Endodermal cell (in vitro differentiated cells): ENCODE measurements around the gene COIL. TPM values are rescaled to one million over a fixed set of nuclear protein-coding genes. Genes with fewer than 3 reads are reported as not detected.

Experiments used
- DNase-seq: peaks from one replicate; pipeline ENCODE4 v3.0.0-alpha.2; 2017
- H3K27ac ChIP-seq: 2 replicates; pipeline ENCODE4 v1.5.1; 2013; ENCODE audit warnings: mild to moderate bottlenecking, low read depth, low read length, moderate library complexity
- H3K27me3 ChIP-seq: 2 replicates; pipeline ENCODE4 v1.6.1; 2013; ENCODE audit warnings: mild to moderate bottlenecking, low read length, moderate library complexity; ENCODE audit not compliant: insufficient read depth, control insufficient read depth, poor library complexity, severe bottlenecking
- H3K36me3 ChIP-seq: 2 replicates; pipeline ENCODE4 v1.7.0; 2013; ENCODE audit warnings: mild to moderate bottlenecking, low read length, moderate library complexity; ENCODE audit not compliant: control insufficient read depth, insufficient read depth
- H3K4me1 ChIP-seq: one replicate; pipeline ENCODE4 v1.7.0; 2013; ENCODE audit warnings: low read length; ENCODE audit not compliant: control insufficient read depth, insufficient read depth
- H3K4me3 ChIP-seq: 2 replicates; pipeline ENCODE4 v1.5.1; 2013; ENCODE audit warnings: mild to moderate bottlenecking, low read length, moderate library complexity
- H3K9ac ChIP-seq: 2 replicates; pipeline ENCODE4 v1.6.1; 2013; ENCODE audit warnings: mild to moderate bottlenecking, low read length, moderate library complexity; ENCODE audit not compliant: poor library complexity, severe bottlenecking; ENCODE audit errors: extremely low read depth
- H3K9me3 ChIP-seq: 2 replicates; pipeline ENCODE4 v1.6.1; 2013; ENCODE audit warnings: mild to moderate bottlenecking, low read length, moderate library complexity; ENCODE audit not compliant: control insufficient read depth
- H3K27ac Mint-ChIP-seq: 2 replicates; pipeline ENCODE4 v1.8.0; 2020; ENCODE audit warnings: mixed read lengths
- H3K27me3 Mint-ChIP-seq: 2 replicates; pipeline ENCODE4 v1.8.0; 2021; ENCODE audit warnings: mild to moderate bottlenecking, mixed read lengths; ENCODE audit not compliant: insufficient read depth
- H3K36me3 Mint-ChIP-seq: 2 replicates; pipeline ENCODE4 v1.8.0; 2020; ENCODE audit warnings: low read depth, mixed read lengths
- H3K4me1 Mint-ChIP-seq: 2 replicates; pipeline ENCODE4 v1.8.0; 2020; ENCODE audit warnings: mixed read lengths
- H3K4me3 Mint-ChIP-seq: 2 replicates; pipeline ENCODE4 v1.8.0; 2020; ENCODE audit warnings: mild to moderate bottlenecking, moderate library complexity, mixed read lengths
- H3K9me3 Mint-ChIP-seq: 2 replicates; pipeline ENCODE4 v1.8.0; 2020; ENCODE audit warnings: mild to moderate bottlenecking, mixed read lengths
- CTCF ChIP-seq: fragments of 200-600 bp; sonication (generic); conservative IDR thresholded peaks from 2 replicates; pipeline ENCODE4 v1.5.0; 2021; ENCODE audit warnings: antibody characterized with exemption, mild to moderate bottlenecking
- WGBS, 2 experiments: methylation state at CpG; one replicate each; pipeline versions ENCODE4 v1.1.5 to v1.1.7; 2013; ENCODE audit warnings: missing lambda C conversion rate in 2 of 2, mixed read lengths in 1 of 2; ENCODE audit not compliant: insufficient coverage in 1 of 2, insufficient read length in 1 of 2; 5-methylcytosine and 5-hydroxymethylcytosine counted together
- total RNA-seq, 2 donors: library from RNA; stranded (reverse); fragmentation: NEBNext Ultra II Directional in 1 of 2; extraction: Animal tissue kit (Norgen Biotek cat#: 25700) in 1 of 2; gene quantifications; 2 replicates in 1 of 2; 3 replicates in 1 of 2; pipeline ENCODE4 v1.2.1, GENCODE V29; 2021

Gene COIL
- total RNA-seq, 2 donors from 2014 or later = 18.2 to 19.2 TPM

DNA sequence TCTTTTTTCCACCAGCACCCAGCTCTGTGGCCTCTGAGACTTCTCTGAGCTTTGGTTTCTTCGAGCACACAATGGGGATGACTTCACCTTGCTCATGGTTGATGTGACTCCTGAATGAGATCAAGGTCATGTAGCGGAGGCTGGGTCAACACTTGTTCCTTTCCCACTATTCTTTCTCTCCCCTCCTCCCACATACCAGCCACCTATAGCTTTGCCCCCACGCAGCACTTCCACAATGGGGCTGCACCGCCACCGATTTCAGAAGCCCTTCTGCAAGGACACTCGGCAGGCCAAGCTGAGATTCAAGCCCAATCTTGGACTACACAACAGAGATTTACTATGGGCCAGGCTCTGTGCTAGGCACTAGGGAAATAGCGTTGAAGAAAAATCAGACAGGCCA is 61.4 kb downstream of the COIL start:
- no peak overlapping the region for H3K4me3 ChIP-seq
- no peaks in the 10 kb centered on the region for H3K27me3 Mint-ChIP-seq
- peaks cover 40% of the 10 kb centered on the region for H3K36me3 Mint-ChIP-seq
- H3K27ac Mint-ChIP-seq = no peak overlapping the region
- H3K36me3 ChIP-seq = peaks cover 10% of the 10 kb centered on the region
- H3K9ac ChIP-seq = no peak overlapping the region
- H3K4me3 Mint-ChIP-seq = no peak overlapping the region
- H3K27me3 ChIP-seq = no peaks in the 10 kb centered on the region
- no peak for TF ChIP-seq CTCF
- peaks cover 6% of the 10 kb centered on the region for H3K4me1 Mint-ChIP-seq
- H3K9me3 Mint-ChIP-seq = peaks cover 2% of the 10 kb centered on the region
- WGBS, 2 experiments = 91 to 92% methylated on average over 6 to 7 of the region's 7 CpGs
- H3K4me1 ChIP-seq = no peaks in the 10 kb centered on the region
- no peak overlapping the region for H3K27ac ChIP-seq
- peak; percentile 25 for DNase-seq
- H3K9me3 ChIP-seq = no peaks in the 10 kb centered on the region

- peaks cover 35% of the 10 kb centered on the region for H3K36me3 Mint-ChIP-seq
- Histone ChIP-seq H3K9ac (no peak overlapping the region), H3K4me3 (no peak overlapping the region), H3K27ac (no peak overlapping the region), H3K9me3 (no peaks in the 10 kb centered on the region), H3K36me3 (peaks cover 9% of the 10 kb centered on the region), H3K27me3 (no peaks in the 10 kb centered on the region), H3K4me1 (no peaks in the 10 kb centered on the region)
- peak; percentile 52 for DNase-seq
- H3K27ac Mint-ChIP-seq = no peak overlapping the region
- H3K4me3 Mint-ChIP-seq = no peak overlapping the region
- no peaks in the 10 kb centered on the region for H3K27me3 Mint-ChIP-seq
- no peaks in the 10 kb centered on the region for H3K9me3 Mint-ChIP-seq
- no peak for TF ChIP-seq CTCF
- 78 to 82% methylated on average over 5 to 9 of the region's 9 CpGs for WGBS, 2 experiments
- H3K4me1 Mint-ChIP-seq = peaks cover 6% of the 10 kb centered on the region
Measured at GRCh38 chr17:56898874-56899273, 62.0 kb downstream of the COIL start.

DNA sequence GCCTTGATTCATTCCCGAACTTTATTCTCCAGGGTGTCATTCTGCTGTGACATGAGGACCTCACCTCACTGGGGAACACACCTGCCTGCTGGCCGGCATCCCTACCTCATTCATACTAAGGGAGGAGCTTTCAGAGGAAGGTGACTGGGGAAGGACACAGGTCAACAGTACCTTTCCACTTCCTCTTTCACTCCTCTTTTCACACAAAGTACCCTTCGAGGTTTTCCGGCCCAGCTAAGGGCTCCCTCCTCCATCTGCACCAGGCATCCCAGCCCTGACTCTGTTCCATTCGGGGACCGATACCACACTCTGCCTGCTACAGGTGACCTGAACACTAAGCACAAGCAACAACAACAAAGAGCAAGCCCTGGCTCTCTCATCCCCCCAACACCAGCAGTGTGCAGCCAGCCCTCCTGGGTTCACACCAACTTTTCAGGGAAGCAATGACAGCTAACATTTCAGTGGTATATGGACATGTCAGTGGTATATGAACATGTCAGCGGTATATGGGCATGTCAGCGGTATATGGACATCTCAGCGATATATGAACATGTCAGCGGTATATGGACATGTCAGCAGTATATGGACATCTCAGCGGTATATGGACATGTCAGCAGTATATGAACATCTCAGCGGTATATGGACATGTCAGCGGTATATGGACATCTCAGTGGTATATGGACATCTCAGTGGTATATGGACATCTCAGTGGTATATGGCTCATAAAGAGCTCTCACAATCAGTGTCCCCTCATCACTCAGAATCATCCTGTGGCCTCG is 63.0 kb downstream of the COIL start:
- H3K27ac Mint-ChIP-seq = peak overlapping the region; percentile 45
- Histone ChIP-seq H3K4me1 (no peaks in the 10 kb centered on the region), H3K27ac (no peak overlapping the region), H3K4me3 (no peak overlapping the region), H3K36me3 (peaks cover 3% of the 10 kb centered on the region), H3K27me3 (no peaks in the 10 kb centered on the region), H3K9me3 (no peaks in the 10 kb centered on the region), H3K9ac (no peak overlapping the region)
- no peak for TF ChIP-seq CTCF
- no peaks in the 10 kb centered on the region for H3K9me3 Mint-ChIP-seq
- H3K4me1 Mint-ChIP-seq = peaks cover 6% of the 10 kb centered on the region
- H3K27me3 Mint-ChIP-seq = no peaks in the 10 kb centered on the region
- WGBS, 2 experiments = 93 to 97% methylated on average over 9 to 14 of the region's 14 CpGs
- peaks cover 34% of the 10 kb centered on the region for H3K36me3 Mint-ChIP-seq
- no peak overlapping the region for H3K4me3 Mint-ChIP-seq
- peak; percentile 34 for DNase-seq
